Parathyroid adenoma (tissue), 2 donors: Measurements from ENCODE around the gene MTHFD1.

ENCODE experiments used
- H2AFZ ChIP-seq: fragments of 300-600 bp; sonication (generic); one replicate; pipeline ENCODE4 v1.7.0; 2017; ENCODE audit warnings: antibody characterized with exemption, mild to moderate bottlenecking
- H3K27ac ChIP-seq: fragments of 300-600 bp; sonication (generic); one replicate; pipeline ENCODE4 v1.7.0; 2017
- H3K27me3 ChIP-seq: fragments of 300-600 bp; sonication (generic); one replicate; pipeline ENCODE4 v1.7.0; 2017; ENCODE audit warnings: low read length; ENCODE audit not compliant: control insufficient read depth, insufficient read depth
- H3K36me3 ChIP-seq: fragments of 300-600 bp; sonication (generic); one replicate; pipeline ENCODE4 v1.7.0; 2017; ENCODE audit warnings: low read length; ENCODE audit not compliant: control insufficient read depth, insufficient read depth
- H3K4me1 ChIP-seq: fragments of 300-600 bp; sonication (generic); one replicate; pipeline ENCODE4 v1.7.0; 2017; ENCODE audit warnings: control low read depth
- H3K4me2 ChIP-seq: fragments of 300-600 bp; sonication (generic); one replicate; pipeline ENCODE4 v1.7.0; 2017; ENCODE audit warnings: low read length
- H3K4me3 ChIP-seq: fragments of 300-600 bp; sonication (generic); one replicate; pipeline ENCODE4 v1.7.0; 2017; ENCODE audit warnings: low read depth, low read length
- H3K79me2 ChIP-seq: fragments of 300-600 bp; sonication (generic); one replicate; pipeline ENCODE4 v1.7.0; 2017; ENCODE audit warnings: control low read depth
- H3K9ac ChIP-seq: fragments of 300-600 bp; sonication (generic); one replicate; pipeline ENCODE4 v1.7.0; 2017; ENCODE audit warnings: mild to moderate bottlenecking
- H3K9me3 ChIP-seq: fragments of 300-600 bp; sonication (generic); one replicate; pipeline ENCODE4 v1.7.0; 2017; ENCODE audit warnings: low read length; ENCODE audit not compliant: control insufficient read depth
- CTCF ChIP-seq: fragments of 300-600 bp; sonication (generic); IDR thresholded peaks from one replicate; pipeline ENCODE4 v1.7.0; 2017; ENCODE audit warnings: antibody characterized with exemption, mild to moderate bottlenecking
- donor health status: primary hyperparathyroidism.

Gene MTHFD1

DNA sequence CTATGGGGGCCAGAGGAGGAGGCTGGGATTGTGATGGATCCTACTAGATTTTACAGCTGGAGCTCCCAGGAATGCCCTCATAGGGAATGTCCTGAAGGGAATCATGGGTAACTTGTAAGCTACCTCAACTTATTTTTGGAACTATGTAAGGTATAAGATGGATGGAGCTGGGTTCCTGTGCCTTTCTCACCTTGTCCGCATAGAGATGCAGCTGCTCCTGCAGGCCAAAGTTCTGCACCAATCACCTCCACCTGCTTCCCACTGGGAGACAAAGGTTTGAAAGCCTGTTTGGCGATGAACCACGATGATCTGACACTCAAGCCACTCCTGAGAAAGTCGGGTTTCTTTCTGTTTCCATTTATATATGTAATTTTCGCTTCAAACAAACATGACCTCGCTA lies 76.5 kb downstream of the MTHFD1 start:
- H3K4me1 ChIP-seq, result peaks cover 9% of the 10 kb centered on the region
- no peak overlapping the region for H3K9ac ChIP-seq
- H2AFZ ChIP-seq, result peak overlapping the region; percentile 80
- H3K27ac ChIP-seq, result no peak overlapping the region
- H3K36me3 ChIP-seq, result no peaks in the 10 kb centered on the region
- no peaks in the 10 kb centered on the region for H3K9me3 ChIP-seq
- no peaks in the 10 kb centered on the region for H3K27me3 ChIP-seq
- H3K4me3 ChIP-seq, result peak overlapping the region; percentile 64
- no peaks in the 10 kb centered on the region for H3K79me2 ChIP-seq
- TF ChIP-seq CTCF, result no peak
- peak overlapping the region; percentile 93 for H3K4me2 ChIP-seq

GRCh38 chr14:64465191-64465822 lies 77.2 kb downstream of the MTHFD1 start, which contains the start of gene AKAP5:
Gene AKAP5, plus strand, starts transcription at chr14:64465499. Its CDS starts 2,896 bp downstream, at chr14:64468395.
- H2AFZ ChIP-seq, result peak within 1 kb of the TSS; percentile 80
- H3K4me3 ChIP-seq, result peak within 1 kb of the TSS; percentile 64
- no peak for TF ChIP-seq CTCF
- peak within 1 kb of the TSS; percentile 93 for H3K4me2 ChIP-seq
- H3K27me3 ChIP-seq, result no peaks in the 10 kb centered on the region
- no peaks in the 10 kb centered on the region for H3K79me2 ChIP-seq
- no peaks in the 10 kb centered on the region for H3K36me3 ChIP-seq
- H3K9me3 ChIP-seq, result no peaks in the 10 kb centered on the region
- no peak within 1 kb of the TSS for H3K9ac ChIP-seq
- peak within 1 kb of the TSS; percentile 25 for H3K27ac ChIP-seq
- peaks cover 9% of the 10 kb centered on the region for H3K4me1 ChIP-seq

GRCh38 chr14:64465831-64466554 lies 77.8 kb downstream of the MTHFD1 start:
- H3K9ac ChIP-seq, result no peak overlapping the region
- no peaks in the 10 kb centered on the region for H3K27me3 ChIP-seq
- H3K4me2 ChIP-seq, result peak overlapping the region; percentile 93
- no peak for TF ChIP-seq CTCF
- peak overlapping the region; percentile 25 for H3K27ac ChIP-seq
- H3K36me3 ChIP-seq, result no peaks in the 10 kb centered on the region
- no peaks in the 10 kb centered on the region for H3K9me3 ChIP-seq
- H3K4me1 ChIP-seq, result peaks cover 9% of the 10 kb centered on the region
- peak overlapping the region; percentile 57 for H2AFZ ChIP-seq
- H3K79me2 ChIP-seq, result no peaks in the 10 kb centered on the region
- H3K4me3 ChIP-seq, result peak overlapping the region; percentile 64

DNA sequence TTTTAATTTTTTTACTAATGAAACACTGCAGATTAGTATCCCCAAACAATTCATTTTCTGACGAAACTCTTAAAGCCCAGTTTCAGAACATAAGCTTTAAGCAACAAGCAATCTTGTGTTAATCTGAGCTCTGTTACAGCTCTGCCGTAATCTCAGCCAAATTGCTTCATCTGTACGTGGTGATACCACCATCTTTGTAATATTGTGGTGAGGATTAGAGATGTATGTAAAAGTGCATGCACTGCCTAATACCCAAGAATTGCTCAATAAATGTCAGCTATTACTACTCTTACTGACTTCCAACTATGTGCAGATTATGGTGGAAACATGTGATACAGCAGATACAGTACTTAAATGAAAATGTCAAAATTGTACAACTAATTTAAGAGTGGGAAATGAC lies 78.9 kb downstream of the MTHFD1 start:
- Histone ChIP-seq H3K4me1 (peaks cover 9% of the 10 kb centered on the region), H3K27ac (peak overlapping the region; percentile 25), H3K4me3 (no peak overlapping the region)

More for the DNA sequence above, 78.9 kb downstream of the MTHFD1 start:
- no peak overlapping the region for H3K4me2 ChIP-seq
- no peaks in the 10 kb centered on the region for H3K36me3 ChIP-seq
- H3K9me3 ChIP-seq, result no peaks in the 10 kb centered on the region
- H3K9ac ChIP-seq, result no peak overlapping the region
- H2AFZ ChIP-seq, result peak overlapping the region; percentile 2
- no peaks in the 10 kb centered on the region for H3K27me3 ChIP-seq
- no peaks in the 10 kb centered on the region for H3K79me2 ChIP-seq
- no peak for TF ChIP-seq CTCF
